ENCODE data around the gene PTPRT. TPM values are rescaled to one million over a fixed set of nuclear protein-coding genes. Genes with fewer than 3 reads are reported as not detected.

Gene PTPRT
- total RNA-seq, 2 experiments from 2014 or later = not detected

- Mint-ChIP-seq H3K9me3 (no peaks in the 10 kb centered on the region), H3K4me3 (no peak overlapping the region), H3K27me3 (no peaks in the 10 kb centered on the region), H3K27ac (no peak overlapping the region), H3K36me3 (no peaks in the 10 kb centered on the region), H3K4me1 (no peaks in the 10 kb centered on the region)
- no peak for DNase-seq
- no peak for ATAC-seq (ENCODE audit: low read depth)
- POLR2A ChIA-PET = no interaction called here
Observed at GRCh38 chr20:42308171-42308570, 881.5 kb downstream of the PTPRT start.

GRCh38 chr20:42295592-42295991 lies 894.1 kb downstream of the PTPRT start:
- POLR2A ChIA-PET = no interaction called here

DNA sequence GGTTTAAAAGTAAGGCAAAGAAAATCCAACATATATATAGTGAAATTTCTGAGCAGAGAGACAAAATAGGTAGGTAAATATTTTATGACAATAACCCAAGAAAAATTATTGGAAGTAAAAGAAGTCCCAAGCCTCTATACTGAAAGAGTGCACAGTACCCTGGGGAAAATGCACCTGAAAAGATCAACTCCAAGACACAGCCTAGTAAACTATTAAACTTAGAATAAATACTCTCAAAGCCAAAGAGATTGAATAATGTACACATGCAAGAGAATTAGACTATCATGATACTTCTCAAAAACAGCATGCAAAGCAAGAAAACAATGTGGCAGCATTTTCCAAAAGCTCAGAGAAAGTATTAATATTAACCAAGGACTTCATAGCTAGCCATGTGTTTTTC lies 894.7 kb downstream of the PTPRT start:
- H3K36me3 Mint-ChIP-seq = no peaks in the 10 kb centered on the region
- peaks cover 6% of the 10 kb centered on the region for H3K9me3 Mint-ChIP-seq
- no peak for ATAC-seq (ENCODE audit: low read depth)
- no peak overlapping the region for H3K27ac Mint-ChIP-seq
- H3K27me3 Mint-ChIP-seq = no peaks in the 10 kb centered on the region
- DNase-seq = no peak
- no peak overlapping the region for H3K4me3 Mint-ChIP-seq
- no peaks in the 10 kb centered on the region for H3K4me1 Mint-ChIP-seq
- POLR2A ChIA-PET = no interaction called here

More at GRCh38 chr20:42295592-42295991, 894.1 kb downstream of the PTPRT start:
- Mint-ChIP-seq H3K4me1 (no peaks in the 10 kb centered on the region), H3K9me3 (peaks cover 6% of the 10 kb centered on the region), H3K27me3 (no peaks in the 10 kb centered on the region), H3K4me3 (no peak overlapping the region), H3K27ac (no peak overlapping the region), H3K36me3 (no peaks in the 10 kb centered on the region)
- no peak for DNase-seq
- ATAC-seq (ENCODE audit: low read depth) = no peak

GRCh38 chr20:42281801-42282200 lies 907.9 kb downstream of the PTPRT start:
- Mint-ChIP-seq H3K9me3 (peaks cover 2% of the 10 kb centered on the region), H3K4me1 (no peaks in the 10 kb centered on the region), H3K4me3 (no peak overlapping the region), H3K36me3 (no peaks in the 10 kb centered on the region), H3K27me3 (no peaks in the 10 kb centered on the region), H3K27ac (no peak overlapping the region)
- ATAC-seq (ENCODE audit: low read depth) (no peak), DNase-seq (no peak)
- POLR2A ChIA-PET = no interaction called here

DNA sequence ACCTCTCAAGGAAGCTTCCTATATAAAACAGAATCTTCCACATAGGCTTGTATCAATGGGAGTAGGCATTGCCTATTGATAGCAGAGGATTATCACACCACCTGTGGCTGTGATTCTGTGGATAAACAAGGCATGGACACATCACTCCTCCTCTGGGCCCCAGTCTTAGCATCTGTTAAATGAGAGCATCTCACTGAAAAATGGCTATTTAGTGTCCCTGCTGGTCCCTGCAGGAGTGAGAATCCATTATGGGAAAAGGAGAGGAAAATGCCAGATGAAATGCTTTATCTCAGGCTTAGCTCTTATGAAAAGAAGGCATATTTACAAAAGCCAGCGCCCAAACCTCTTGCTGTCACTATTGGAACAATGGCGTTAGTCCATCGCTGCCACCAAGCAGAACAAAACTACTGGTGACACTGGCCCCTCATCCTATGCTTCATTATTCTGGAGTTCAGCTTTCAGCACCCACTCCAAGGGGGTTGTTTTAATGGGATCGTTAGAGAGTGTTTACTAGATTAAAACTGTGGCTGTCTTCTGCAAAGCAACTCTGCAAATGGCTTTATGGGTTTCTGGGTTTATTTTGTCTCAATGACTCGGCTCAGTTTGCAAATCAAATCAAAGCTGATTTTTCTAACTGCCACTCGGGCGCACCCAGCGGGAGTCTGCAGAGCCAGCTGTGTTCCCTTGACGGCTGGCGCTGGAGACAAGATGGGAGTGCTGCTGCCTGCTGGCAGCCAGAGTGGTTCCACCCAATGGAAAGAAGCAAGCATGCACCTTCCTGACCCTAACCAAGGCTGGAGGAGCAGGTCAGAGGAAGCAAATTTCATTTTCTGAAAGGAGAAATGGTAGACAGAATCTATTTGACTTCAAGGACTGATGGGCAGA lies 912.7 kb downstream of the PTPRT start:
- POLR2A ChIA-PET = no interaction called here
- H3K4me3 Mint-ChIP-seq = no peak overlapping the region
- H3K4me1 Mint-ChIP-seq = no peaks in the 10 kb centered on the region
- H3K27ac Mint-ChIP-seq = no peak overlapping the region
- no peaks in the 10 kb centered on the region for H3K9me3 Mint-ChIP-seq
- no peak for ATAC-seq (ENCODE audit: low read depth)
- no peaks in the 10 kb centered on the region for H3K27me3 Mint-ChIP-seq
- H3K36me3 Mint-ChIP-seq = no peaks in the 10 kb centered on the region
- no peak for DNase-seq

DNA sequence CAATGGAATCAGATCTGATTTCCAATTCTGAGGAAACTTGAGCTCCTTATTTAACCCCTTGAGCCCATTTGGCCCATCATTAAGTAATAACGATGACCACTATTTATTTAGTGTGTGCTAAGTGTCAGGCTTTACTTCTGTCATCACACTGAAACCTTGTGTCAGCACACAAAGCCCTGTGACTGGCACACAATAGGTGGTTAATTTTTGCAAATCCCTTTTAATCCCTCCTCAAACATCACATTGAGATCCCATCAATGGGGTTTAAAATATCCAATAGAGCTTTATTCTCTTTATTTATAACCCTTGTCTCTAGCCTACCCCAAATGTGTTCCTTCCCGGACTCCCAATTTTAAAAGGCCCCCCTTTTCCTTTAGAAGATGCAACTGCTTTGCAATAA lies 914.7 kb downstream of the PTPRT start:
- POLR2A ChIA-PET = no interaction called here
- H3K27me3 Mint-ChIP-seq = no peaks in the 10 kb centered on the region
- H3K4me1 Mint-ChIP-seq = no peaks in the 10 kb centered on the region
- no peak overlapping the region for H3K4me3 Mint-ChIP-seq
- no peak for ATAC-seq (ENCODE audit: low read depth)
- no peaks in the 10 kb centered on the region for H3K36me3 Mint-ChIP-seq
- DNase-seq = no peak
- no peaks in the 10 kb centered on the region for H3K9me3 Mint-ChIP-seq
- no peak overlapping the region for H3K27ac Mint-ChIP-seq

DNA sequence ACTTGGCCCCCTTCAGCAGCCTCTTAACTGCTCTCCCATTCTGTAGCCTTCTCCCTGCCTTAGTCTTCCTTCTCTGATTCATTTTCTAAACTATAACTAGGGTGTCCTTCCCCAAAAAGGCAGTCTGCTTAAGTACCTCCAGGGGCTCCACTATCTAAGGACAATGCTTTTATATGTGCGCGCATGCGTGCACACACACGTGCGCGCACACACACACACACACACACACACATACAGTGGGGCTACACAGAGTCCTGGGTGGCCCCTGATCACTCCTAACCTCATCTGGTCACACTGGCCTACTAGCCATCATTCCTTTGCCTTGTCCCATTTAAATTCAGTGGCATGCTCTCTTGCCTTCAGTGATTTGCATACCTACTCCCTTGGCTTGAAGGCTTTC lies 917.2 kb downstream of the PTPRT start:
- no peaks in the 10 kb centered on the region for H3K27me3 Mint-ChIP-seq
- no peak overlapping the region for H3K4me3 Mint-ChIP-seq
- H3K9me3 Mint-ChIP-seq = no peaks in the 10 kb centered on the region
- ATAC-seq (ENCODE audit: low read depth) (no peak), DNase-seq (no peak)
- H3K4me1 Mint-ChIP-seq = no peaks in the 10 kb centered on the region
- POLR2A ChIA-PET = no interaction called here
- H3K27ac Mint-ChIP-seq = no peak overlapping the region
- H3K36me3 Mint-ChIP-seq = no peaks in the 10 kb centered on the region

DNA sequence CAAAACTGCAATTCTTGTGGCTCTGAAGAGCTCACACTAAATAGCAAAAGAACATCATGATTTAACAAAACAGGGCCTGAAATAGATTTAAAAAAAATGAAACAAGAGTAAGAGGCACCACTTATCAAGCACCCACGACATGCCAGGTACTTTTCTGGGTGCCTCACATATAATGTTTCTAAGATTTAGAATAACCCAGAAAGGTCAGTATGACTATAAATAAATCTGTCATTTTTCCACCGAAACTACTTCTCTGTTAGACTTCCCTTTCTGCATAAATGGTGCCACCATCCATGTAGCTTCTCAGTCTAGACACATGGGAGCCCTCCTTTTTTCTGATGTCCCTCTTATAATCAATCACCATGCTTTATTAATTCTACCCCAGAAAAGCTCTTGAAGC lies 919.2 kb downstream of the PTPRT start:
- Mint-ChIP-seq H3K4me1 (no peaks in the 10 kb centered on the region), H3K9me3 (no peaks in the 10 kb centered on the region)
- POLR2A ChIA-PET = no interaction called here

GRCh38 chr20:42267793-42268384 lies 921.8 kb downstream of the PTPRT start:
- Mint-ChIP-seq H3K36me3 (no peaks in the 10 kb centered on the region), H3K4me1 (no peaks in the 10 kb centered on the region), H3K9me3 (no peaks in the 10 kb centered on the region), H3K27ac (no peak overlapping the region), H3K27me3 (no peaks in the 10 kb centered on the region), H3K4me3 (no peak overlapping the region)
- DNase-seq (no peak), ATAC-seq (ENCODE audit: low read depth) (no peak)
- POLR2A ChIA-PET = no interaction called here

More for the DNA sequence above, 919.2 kb downstream of the PTPRT start:
- no peak overlapping the region for H3K4me3 Mint-ChIP-seq
- H3K36me3 Mint-ChIP-seq = no peaks in the 10 kb centered on the region
- no peak for DNase-seq
- no peaks in the 10 kb centered on the region for H3K27me3 Mint-ChIP-seq
- no peak for ATAC-seq (ENCODE audit: low read depth)
- no peak overlapping the region for H3K27ac Mint-ChIP-seq

GRCh38 chr20:42261766-42262270 lies 927.9 kb downstream of the PTPRT start:
- Mint-ChIP-seq H3K27ac (no peak overlapping the region), H3K9me3 (no peaks in the 10 kb centered on the region), H3K4me3 (no peak overlapping the region), H3K27me3 (no peaks in the 10 kb centered on the region), H3K36me3 (no peaks in the 10 kb centered on the region), H3K4me1 (no peaks in the 10 kb centered on the region)
- DNase-seq = no peak
- no peak for ATAC-seq (ENCODE audit: low read depth)
- POLR2A ChIA-PET = no interaction called here

DNA sequence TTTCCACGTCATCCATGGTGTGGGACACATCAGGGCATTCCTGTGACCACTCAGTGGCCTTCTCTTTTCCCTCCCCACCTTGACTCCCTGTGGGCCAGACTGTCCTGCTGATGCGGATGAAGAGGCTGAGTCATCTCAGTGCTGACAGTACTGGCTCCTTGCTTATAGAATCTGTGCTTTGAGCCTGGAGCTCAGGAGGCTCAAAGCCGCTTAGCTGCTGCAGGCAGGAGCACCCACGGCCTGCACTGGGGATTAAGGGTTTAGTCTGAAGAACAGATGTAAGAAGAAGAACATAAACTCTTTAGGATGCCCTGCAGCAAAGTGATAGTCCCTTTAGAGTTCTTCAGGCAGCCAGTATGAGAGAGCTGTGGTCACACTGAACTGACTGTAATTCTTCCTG lies 929.5 kb downstream of the PTPRT start:
- Mint-ChIP-seq H3K27me3 (no peaks in the 10 kb centered on the region), H3K36me3 (no peaks in the 10 kb centered on the region), H3K27ac (no peak overlapping the region), H3K9me3 (no peaks in the 10 kb centered on the region), H3K4me1 (no peaks in the 10 kb centered on the region), H3K4me3 (no peak overlapping the region)
- POLR2A ChIA-PET = no interaction called here
- ATAC-seq (ENCODE audit: low read depth) (no peak), DNase-seq (no peak)

GRCh38 chr20:42259389-42259788 lies 930.3 kb downstream of the PTPRT start:
- POLR2A ChIA-PET = no interaction called here
- no peaks in the 10 kb centered on the region for H3K36me3 Mint-ChIP-seq
- no peak overlapping the region for H3K4me3 Mint-ChIP-seq
- H3K27me3 Mint-ChIP-seq = no peaks in the 10 kb centered on the region
- DNase-seq (no peak), ATAC-seq (ENCODE audit: low read depth) (no peak)
- H3K4me1 Mint-ChIP-seq = no peaks in the 10 kb centered on the region
- H3K27ac Mint-ChIP-seq = no peak overlapping the region
- no peaks in the 10 kb centered on the region for H3K9me3 Mint-ChIP-seq

DNA sequence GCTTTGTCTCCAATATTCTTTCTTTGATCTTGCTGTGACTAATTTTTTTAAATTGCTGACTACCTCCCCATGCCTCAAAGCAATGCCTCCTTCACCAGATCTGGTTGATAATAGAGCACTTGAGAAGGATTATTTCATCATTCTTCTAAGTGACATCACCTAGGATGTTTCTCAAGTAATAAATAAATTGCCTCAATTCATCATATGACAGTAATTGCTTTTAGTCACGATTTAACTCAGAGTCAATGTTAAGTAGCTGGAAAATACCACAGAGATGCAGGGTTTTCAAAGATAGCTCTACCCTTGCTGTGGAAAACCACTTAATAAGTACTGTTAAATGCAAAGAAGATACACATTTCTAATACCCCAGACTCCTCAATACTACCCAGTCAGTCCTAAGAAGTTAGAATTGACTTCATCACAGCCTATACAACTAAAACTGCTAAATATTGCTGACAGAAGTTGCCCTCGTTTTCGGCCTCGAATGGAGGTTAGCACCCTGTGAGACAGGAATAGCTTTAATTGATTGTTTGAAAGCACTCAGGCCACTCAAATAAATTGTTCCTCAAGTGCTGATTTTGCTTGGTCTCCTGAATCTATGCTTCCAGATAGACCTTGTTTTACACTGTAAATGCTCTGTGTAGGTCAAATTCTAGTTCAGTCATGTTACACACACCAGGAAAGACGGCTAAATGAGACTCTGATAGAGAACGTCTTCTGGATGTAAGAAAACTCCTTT lies 931.0 kb downstream of the PTPRT start:
- no peaks in the 10 kb centered on the region for H3K36me3 Mint-ChIP-seq
- H3K9me3 Mint-ChIP-seq = no peaks in the 10 kb centered on the region
- no peak overlapping the region for H3K4me3 Mint-ChIP-seq
- POLR2A ChIA-PET = no interaction called here
- ATAC-seq (ENCODE audit: low read depth) (no peak), DNase-seq (no peak)
- H3K4me1 Mint-ChIP-seq = no peaks in the 10 kb centered on the region
- no peak overlapping the region for H3K27ac Mint-ChIP-seq
- no peaks in the 10 kb centered on the region for H3K27me3 Mint-ChIP-seq

DNA sequence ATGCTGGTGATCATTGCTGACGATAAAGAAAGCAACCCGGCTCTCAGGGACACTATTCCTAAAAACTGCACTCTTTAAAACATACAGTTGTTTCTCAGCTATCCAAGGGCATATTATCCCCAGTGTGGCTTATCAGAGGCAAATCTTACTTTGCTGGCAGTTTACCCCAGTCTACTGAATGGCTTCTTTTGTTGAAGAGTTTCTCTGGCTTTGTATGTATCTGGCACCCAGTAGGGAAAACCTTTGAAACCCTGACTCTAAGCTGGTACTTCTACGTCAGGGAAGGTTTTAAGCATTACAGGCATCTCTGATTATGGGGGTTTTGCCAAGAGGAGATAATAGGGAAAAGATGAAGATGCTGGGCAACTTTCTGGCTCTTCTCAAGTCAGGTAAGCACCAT lies 933.9 kb downstream of the PTPRT start:
- no peaks in the 10 kb centered on the region for H3K27me3 Mint-ChIP-seq

More for the DNA sequence above, 933.9 kb downstream of the PTPRT start:
- Mint-ChIP-seq H3K4me3 (no peak overlapping the region), H3K9me3 (no peaks in the 10 kb centered on the region), H3K27ac (no peak overlapping the region), H3K36me3 (no peaks in the 10 kb centered on the region), H3K4me1 (no peaks in the 10 kb centered on the region)
- no peak for ATAC-seq (ENCODE audit: low read depth)
- no peak for DNase-seq
- POLR2A ChIA-PET = no interaction called here

Data from activated naive CD8-positive, alpha-beta T cell treated with anti-CD3 and anti-CD28 coated beads, Interleukin-2, amount 10 ng/mL, durations not matched to agents 7 days and 5 days (primary cell).